Gastrocnemius medialis (tissue), 4 donors: ENCODE results near the gene C11orf21.

Source experiments
- CTCF ChIP-seq, 5 experiments: fragments of 450-650 bp in 3 of 5; fragments of 200-600 bp in 2 of 5; sonication (generic) in 2 of 5; IDR thresholded peaks in 4 of 5; conservative IDR thresholded peaks in 1 of 5; 1 replicate in 4 of 5; 2 replicates in 1 of 5; pipeline ENCODE4 v1.5.1; 2016 to 2019; ENCODE audit warnings: antibody characterized with exemption in 5 of 5, mild to moderate bottlenecking in 3 of 5, moderate library complexity in 3 of 5
- POLR2A ChIP-seq, 2 donors: fragments of 450-650 bp; IDR thresholded peaks; one replicate each; pipeline ENCODE4 v1.6.1; 2017; ENCODE audit warnings: antibody characterized with exemption in 2 of 2, mild to moderate bottlenecking in 2 of 2, moderate library complexity in 2 of 2

DNA sequence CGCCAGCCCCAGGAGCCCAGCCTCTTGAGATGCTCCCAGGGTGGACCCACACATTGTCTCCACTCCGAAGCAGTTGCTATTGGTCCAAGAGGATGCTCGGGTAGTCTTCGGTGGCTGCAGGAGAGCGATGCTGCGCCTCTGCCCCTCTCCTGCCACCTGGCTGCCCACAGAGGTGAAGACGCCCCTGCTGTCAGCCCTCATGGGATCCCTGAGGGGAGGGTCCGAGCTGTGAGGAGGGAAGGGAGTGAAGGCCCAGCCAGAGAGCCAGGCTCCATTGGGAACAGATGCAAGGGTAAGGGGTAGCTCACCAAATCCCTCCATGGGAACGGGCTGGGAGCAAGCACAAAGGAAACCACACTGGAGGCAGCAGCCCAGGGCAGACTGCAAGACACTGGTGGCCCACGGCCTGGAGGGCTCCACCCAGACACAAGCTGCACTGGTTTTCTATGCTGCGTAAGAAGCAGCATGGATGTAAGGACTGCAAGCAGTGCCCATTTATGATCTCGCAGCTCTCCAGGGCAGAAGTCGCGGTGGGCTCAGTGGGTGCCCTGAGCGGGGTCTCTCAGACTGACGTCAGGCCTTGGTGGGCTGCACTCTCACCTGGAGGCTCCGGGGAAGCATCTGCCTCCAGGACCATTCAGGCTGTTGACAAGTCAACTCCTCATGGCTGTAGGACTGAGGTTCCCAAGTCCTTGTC, 15.8 kb upstream of the C11orf21 start:
- TF ChIP-seq POLR2A (IDR thresholded peaks at IDR 0.05) = no peak
- TF ChIP-seq CTCF (IDR thresholded peaks at IDR 0.05 in 4 of 5, conservative IDR thresholded peaks at IDR 0.05 in 1 of 5) = no peak
